ENCODE data around the gene PAM.

DNA sequence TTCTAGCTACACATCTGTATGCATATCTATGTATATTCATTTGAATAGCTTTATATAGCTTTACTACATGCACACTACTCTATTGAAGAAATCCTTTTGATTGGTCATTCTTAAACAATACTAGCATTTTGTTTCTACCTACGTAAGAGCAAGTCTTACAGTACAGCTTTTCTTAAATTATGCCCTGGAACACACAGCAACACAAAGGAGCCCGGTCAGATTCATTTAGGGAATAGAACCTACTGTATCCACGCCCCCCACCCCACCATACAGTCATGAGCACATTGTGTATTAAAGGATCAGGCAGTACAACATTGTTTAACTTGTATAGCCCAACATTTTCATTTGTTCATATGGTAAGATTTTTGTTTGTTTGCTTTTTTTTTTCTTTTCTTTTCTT is 202.0 kb downstream of the PAM start:
- TF ChIP-seq POLR2AphosphoS5 (IDR thresholded peaks at IDR 0.05; ENCODE audit: low read depth, low read length): no peak
- no peak for TF ChIP-seq POLR2A (IDR thresholded peaks at IDR 0.05; ENCODE audit: low read depth, low read length)
- TF ChIP-seq TAF1 (IDR thresholded peaks at IDR 0.05; ENCODE audit: borderline replicate concordance, low read depth, low read length): no peak

Data from GM12892 (cell line).